ENCODE data around the gene CSAD.

CSAD gene

DNA sequence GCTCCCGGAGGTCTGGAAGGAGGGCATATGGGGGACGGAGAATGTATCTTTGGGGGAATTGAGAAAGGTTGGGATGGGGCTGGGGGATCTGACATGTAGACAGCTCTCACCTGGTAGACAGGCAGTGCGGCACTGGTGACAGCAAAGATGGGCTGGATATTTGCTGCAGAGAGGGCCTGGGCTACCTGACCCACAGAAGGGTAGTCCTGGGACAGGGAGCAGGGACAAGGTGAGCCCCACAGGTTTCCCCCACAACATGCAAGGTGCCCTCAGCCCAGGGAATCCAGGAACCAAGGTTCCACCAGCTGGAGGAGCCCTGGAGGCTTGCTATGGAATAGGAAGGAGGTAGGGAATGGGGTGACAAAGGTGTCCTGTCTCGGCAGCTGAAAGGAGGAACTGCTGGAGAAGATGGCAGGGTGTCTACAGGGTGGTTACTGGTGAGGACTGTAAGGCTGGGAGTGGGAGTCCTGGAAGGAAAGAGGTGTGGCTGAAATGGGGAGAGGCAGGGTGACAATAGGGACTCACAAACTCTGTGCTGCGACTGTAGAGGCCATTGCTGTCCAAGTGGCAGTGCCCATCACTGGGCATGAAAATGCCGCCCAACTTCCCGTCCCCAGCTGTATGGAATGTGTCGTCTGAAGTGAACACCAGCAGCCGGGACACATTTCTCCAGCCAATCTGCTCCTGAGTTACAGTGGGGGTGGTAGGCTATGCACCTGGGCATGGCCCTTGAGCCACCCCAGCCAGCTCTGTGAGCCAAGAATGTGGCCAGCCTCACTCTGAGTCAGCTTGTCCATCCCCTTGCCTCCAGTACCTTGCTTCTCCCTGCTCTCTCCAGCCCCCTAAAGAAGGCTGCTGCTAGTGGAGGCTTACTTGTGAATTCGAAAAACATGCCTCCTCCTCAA lies 15.0 kb upstream of the CSAD start:
- CTCF ChIA-PET = interaction anchor here (0.8 to 2.4 kb wide), 8 partner anchors 9 to 125 kb away, joined by 3 to 16 read pairs (median 5); partner anchors contain the start of gene CSAD
- POLR2A ChIA-PET = interaction anchor here (1.1 kb wide), 1 partner anchor 24 kb away, joined by 3 read pairs; no protein-coding TSS in a partner anchor
- DNase-seq (ENCODE audit: extremely low spot score) = no peak
- TF ChIP-seq CTCF (IDR thresholded peaks at IDR 0.05; ENCODE audit: control extremely low read depth, extremely low read depth, low read depth, missing control alignments) = no peak

GRCh38 chr12:53194973-53195372 lies 14.2 kb upstream of the CSAD start:
- no peak for DNase-seq (ENCODE audit: extremely low spot score)
- POLR2A ChIA-PET = interaction anchor here (0.5 to 1.1 kb wide), 2 partner anchors 24 to 45 kb away, joined by 3 read pairs; no protein-coding TSS in a partner anchor
- no peak for TF ChIP-seq CTCF (IDR thresholded peaks at IDR 0.05; ENCODE audit: control extremely low read depth, extremely low read depth, low read depth, missing control alignments)

GRCh38 chr12:53193985-53194716 lies 13.4 kb upstream of the CSAD start:
- POLR2A ChIA-PET = no interaction called here

More at GRCh38 chr12:53194973-53195372, 14.2 kb upstream of the CSAD start:
- CTCF ChIA-PET = interaction anchor here (0.8 to 2.4 kb wide), 8 partner anchors 8 to 126 kb away, joined by 3 to 16 read pairs (median 5); partner anchors contain the start of gene CSAD

DNA sequence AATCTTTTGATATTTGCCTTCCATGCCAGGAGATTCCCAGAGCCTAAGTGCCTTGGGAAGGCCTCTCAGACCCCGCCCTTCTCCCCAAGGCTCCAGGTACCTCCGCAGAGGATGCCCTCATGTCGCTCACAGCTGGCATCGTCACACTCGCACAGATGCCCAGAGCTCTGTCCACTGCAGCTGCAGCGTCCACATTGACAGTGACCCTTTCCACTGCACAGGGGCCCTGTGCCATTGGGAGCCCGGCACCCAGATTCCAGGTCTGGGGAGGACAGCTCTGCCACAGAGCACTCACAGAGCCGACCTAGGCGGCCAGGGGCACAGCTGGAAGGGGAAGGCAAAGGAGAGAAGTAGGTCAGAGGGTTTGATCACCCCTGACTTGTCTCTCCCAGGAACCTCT lies 12.3 kb upstream of the CSAD start:
- TF ChIP-seq CTCF (IDR thresholded peaks at IDR 0.05; ENCODE audit: control extremely low read depth, extremely low read depth, low read depth, missing control alignments) = no peak
- CTCF ChIA-PET = interaction anchor here (0.8 to 4.5 kb wide), 4 partner anchors 20 to 127 kb away, joined by 3 to 36 read pairs (median 6); no protein-coding TSS in a partner anchor
- DNase-seq (ENCODE audit: extremely low spot score) = no peak
- POLR2A ChIA-PET = no interaction called here

More at GRCh38 chr12:53193985-53194716, 13.4 kb upstream of the CSAD start:
- no peak for TF ChIP-seq CTCF (IDR thresholded peaks at IDR 0.05; ENCODE audit: control extremely low read depth, extremely low read depth, low read depth, missing control alignments)
- CTCF ChIA-PET = interaction anchor here (0.9 to 2.4 kb wide), 7 partner anchors 9 to 127 kb away, joined by 3 to 16 read pairs (median 5); no protein-coding TSS in a partner anchor
- no peak for DNase-seq (ENCODE audit: extremely low spot score)

DNA sequence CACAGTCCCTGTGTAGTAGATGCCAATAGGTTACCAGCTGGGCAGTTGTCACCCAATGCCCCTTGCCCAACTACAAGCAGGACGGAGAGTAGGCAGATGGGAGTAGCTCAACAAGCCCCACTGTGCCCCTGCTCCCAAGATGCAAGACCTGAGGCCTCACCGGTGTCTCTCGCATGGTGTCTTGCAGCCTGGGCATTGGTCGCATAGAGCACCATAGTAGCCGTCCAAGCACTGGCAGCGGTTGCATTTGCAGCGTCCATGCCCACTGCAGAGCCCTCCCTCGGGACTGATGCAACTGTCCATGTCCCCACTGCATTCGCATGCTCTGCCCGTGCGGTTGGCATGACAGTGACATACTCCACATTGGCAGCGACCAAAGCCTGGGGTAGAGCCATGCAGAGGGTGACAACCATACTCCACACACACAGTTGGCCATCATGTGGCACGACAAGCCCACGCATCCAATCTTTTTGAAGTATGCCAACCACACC lies 11.9 kb upstream of the CSAD start:
- ChIA-PET CTCF (interaction anchor here (0.8 to 4.5 kb wide), 3 partner anchors 21 to 129 kb away, joined by 3 to 36 read pairs (median 7); partner anchors contain the start of gene AAAS), POLR2A (no interaction called here)
- DNase-seq (ENCODE audit: extremely low spot score) = no peak
- no peak for TF ChIP-seq CTCF (IDR thresholded peaks at IDR 0.05; ENCODE audit: control extremely low read depth, extremely low read depth, low read depth, missing control alignments)
